HG02610 (cell line): ENCODE data around the gene TREM1.
"Not testable (repeated sequence)": the region's sequence is repeated elsewhere in the genome, so short reads cannot be mapped to it uniquely, and the experiment has no call there.

Experiments
- ATAC-seq: cut with Tn5 transposase; IDR thresholded peaks from one replicate; pipeline ENCODE4 v1.9.1; 2021; ENCODE audit warnings: mild to moderate bottlenecking, moderate library complexity; ENCODE audit not compliant: unreplicated experiment

Gene TREM1

GRCh38 chr6:41262401-41262800 lies 24.1 kb downstream of the TREM1 start:
- no peak for ATAC-seq

GRCh38 chr6:41258196-41258493 lies 28.3 kb downstream of the TREM1 start:
- ATAC-seq: no peak

- no peak for ATAC-seq
Observed at GRCh38 chr6:41257369-41258195, 28.9 kb downstream of the TREM1 start.

- peak; percentile 55 for ATAC-seq
Observed at GRCh38 chr6:41256383-41256782, 30.1 kb downstream of the TREM1 start.

- ATAC-seq: no peak
Observed at GRCh38 chr6:41255638-41256246, 30.7 kb downstream of the TREM1 start.

- no peak for ATAC-seq
Observed at GRCh38 chr6:41255110-41255509, 31.4 kb downstream of the TREM1 start.

GRCh38 chr6:41252401-41253169 lies 33.9 kb downstream of the TREM1 start:
- ATAC-seq: no peak

- no peak for ATAC-seq
Observed at GRCh38 chr6:41247882-41248705, 38.4 kb downstream of the TREM1 start.

- ATAC-seq: no peak
Observed at GRCh38 chr6:41247288-41247865, 39.1 kb downstream of the TREM1 start.

GRCh38 chr6:41246529-41246928 lies 40.0 kb downstream of the TREM1 start:
- not testable (repeated sequence) for ATAC-seq

GRCh38 chr6:41239467-41240159 lies 46.9 kb downstream of the TREM1 start:
- no peak for ATAC-seq

- no peak for ATAC-seq
Observed at GRCh38 chr6:41237128-41237527, 49.4 kb downstream of the TREM1 start.

GRCh38 chr6:41236276-41236675 lies 50.2 kb downstream of the TREM1 start:
- no peak for ATAC-seq

GRCh38 chr6:41232667-41233066 lies 53.8 kb downstream of the TREM1 start:
- ATAC-seq: no peak

GRCh38 chr6:41231246-41231645 lies 55.2 kb downstream of the TREM1 start:
- no peak for ATAC-seq

- no peak for ATAC-seq
Observed at GRCh38 chr6:41229721-41230120, 56.8 kb downstream of the TREM1 start.

GRCh38 chr6:41228616-41229015 lies 57.9 kb downstream of the TREM1 start:
- ATAC-seq: no peak

GRCh38 chr6:41228096-41228495 lies 58.4 kb downstream of the TREM1 start, which contains the start of gene TREML4:
TSS of gene TREML4 (plus strand) at chr6:41228349. CDS start at chr6:41228428, 79 bp downstream.
- ATAC-seq: no peak

GRCh38 chr6:41226752-41227151 lies 59.7 kb downstream of the TREM1 start:
- no peak for ATAC-seq

GRCh38 chr6:41224800-41225199 lies 61.7 kb downstream of the TREM1 start:
- ATAC-seq: no peak
